IMR-90 (cell line): Measurements from ENCODE around the gene RPH3AL. TPM values are rescaled to one million over a fixed set of nuclear protein-coding genes. Genes with fewer than 3 reads are reported as not detected.

ENCODE experiments used
- ATAC-seq: fragments of 200-7000 bp; cut with Tn5 transposase; 2 replicates; pipeline ENCODE4 v1.9.1; 2020; ENCODE audit warnings: low read depth, mild to moderate bottlenecking, moderate library complexity
- BruUV-seq: library from RNA; stranded (reverse); fragments of 400-500 nt; replicated peaks from 2 replicates; lab custom pipeline; 2021; lab: Mats Ljungman, UMichigan
- CTCF ChIA-PET: fragments of 300-600 bp; formaldehyde crosslinking; extraction: SDS; loops from one replicate; lab custom pipeline; 2021; ENCODE audit warnings: antibody characterized with exemption; lab: Yijun Ruan, JAX
- POLR2A ChIA-PET: fragments of 300-600 bp; sonication (Branson Sonifier 250); formaldehyde crosslinking; loops from one replicate; lab custom pipeline; 2022; ENCODE audit warnings: antibody characterized with exemption; ENCODE audit not compliant: unreplicated experiment; lab: Charles Lee
- DNase-seq: peaks from one replicate; pipeline ENCODE4 v3.0.0; 2013
- H2AFZ ChIP-seq: replicated peaks from 2 replicates; pipeline ENCODE3; 2013; ENCODE audit warnings: low read length, mild to moderate bottlenecking; ENCODE audit not compliant: poor library complexity
- H2AK5ac ChIP-seq: 2 replicates; pipeline ENCODE4 v1.6.1; 2013; ENCODE audit warnings: low read depth, low read length, inconsistent platforms
- H2AK9ac ChIP-seq: replicated peaks from 2 replicates; pipeline ENCODE3; 2013; ENCODE audit warnings: mild to moderate bottlenecking, low read depth, low read length, moderate library complexity; ENCODE audit not compliant: poor library complexity
- H2BK120ac ChIP-seq: 2 replicates; pipeline ENCODE4 v1.6.1; 2013; ENCODE audit warnings: low read depth, low read length, inconsistent platforms
- H2BK15ac ChIP-seq: 3 replicates; pipeline ENCODE4 v1.6.1; 2013; ENCODE audit warnings: low read depth, low read length, inconsistent platforms
- H2BK20ac ChIP-seq: 2 replicates; pipeline ENCODE4 v1.6.1; 2013; ENCODE audit warnings: low read depth, mild to moderate bottlenecking, inconsistent platforms, low read length, moderate library complexity
- H2BK5ac ChIP-seq: 2 replicates; pipeline ENCODE4 v1.6.1; 2013; ENCODE audit warnings: mild to moderate bottlenecking, low read depth, low read length, inconsistent platforms; ENCODE audit not compliant: poor library complexity, severe bottlenecking
- H3K14ac ChIP-seq: replicated peaks from 2 replicates; pipeline ENCODE4 v1.6.1; 2013; ENCODE audit warnings: low read depth, low read length, inconsistent platforms
- H3K18ac ChIP-seq: 2 replicates; pipeline ENCODE4 v1.6.1; 2013; ENCODE audit warnings: low read depth, low read length, control low read depth
- H3K23ac ChIP-seq: 2 replicates; pipeline ENCODE4 v1.6.1; 2013; ENCODE audit warnings: low read depth, low read length, inconsistent platforms
- H3K27ac ChIP-seq: 2 replicates; pipeline ENCODE4 v1.5.1; 2013; ENCODE audit warnings: mild to moderate bottlenecking, control low read depth, low read length; ENCODE audit not compliant: insufficient read depth
- H3K27me3 ChIP-seq: 2 replicates; pipeline ENCODE4 v1.6.1; 2013; ENCODE audit warnings: low read length; ENCODE audit not compliant: control insufficient read depth, insufficient read depth
- H3K36me3 ChIP-seq: 2 replicates; pipeline ENCODE4 v1.6.1; 2013; ENCODE audit warnings: low read length, mixed read lengths; ENCODE audit not compliant: control insufficient read depth, insufficient read depth
- H3K4ac ChIP-seq: 2 replicates; pipeline ENCODE4 v1.6.1; 2013; ENCODE audit warnings: low read depth, low read length, inconsistent platforms
- H3K4me1 ChIP-seq: 2 replicates; pipeline ENCODE4 v1.6.1; 2013; ENCODE audit warnings: low read length, mixed read lengths; ENCODE audit not compliant: control insufficient read depth, insufficient read depth
- H3K4me2 ChIP-seq: 2 replicates; pipeline ENCODE4 v1.6.1; 2013; ENCODE audit warnings: low read depth, mild to moderate bottlenecking, control low read depth, low read length, moderate library complexity
- H3K4me3 ChIP-seq: 2 replicates; pipeline ENCODE4 v1.5.1; 2013; ENCODE audit warnings: low read depth, mild to moderate bottlenecking, control low read depth, low read length, moderate library complexity; ENCODE audit not compliant: insufficient read depth
- H3K56ac ChIP-seq: 2 replicates; pipeline ENCODE4 v1.6.1; 2013; ENCODE audit warnings: low read length, inconsistent platforms; ENCODE audit not compliant: insufficient read depth; ENCODE audit errors: extremely low read depth
- H3K79me1 ChIP-seq, 2 experiments: 2 replicates each; pipeline ENCODE4 v1.6.1; 2013; ENCODE audit warnings: low read length in 2 of 2, inconsistent platforms in 1 of 2, low read depth in 1 of 2
- H3K9ac ChIP-seq: 2 replicates; pipeline ENCODE4 v1.6.1; 2013; ENCODE audit warnings: low read depth, low read length, control low read depth
- H3K9me1 ChIP-seq: 2 replicates; pipeline ENCODE4 v1.6.1; 2013; ENCODE audit warnings: low read length, inconsistent platforms; ENCODE audit not compliant: insufficient read depth
- H3K9me3 ChIP-seq: 2 replicates; pipeline ENCODE4 v1.6.1; 2013; ENCODE audit warnings: low read length; ENCODE audit not compliant: control insufficient read depth, insufficient read depth
- H4K20me1 ChIP-seq: 2 replicates; pipeline ENCODE4 v1.6.1; 2013; ENCODE audit warnings: low read length, inconsistent platforms; ENCODE audit not compliant: insufficient read depth
- H4K5ac ChIP-seq: 2 replicates; pipeline ENCODE4 v1.6.1; 2013; ENCODE audit warnings: mild to moderate bottlenecking, low read depth, low read length, control low read depth
- H4K8ac ChIP-seq, 2 experiments: 2 replicates each; pipeline ENCODE4 v1.6.1; 2013; ENCODE audit warnings: low read depth in 2 of 2, low read length in 2 of 2, control low read depth in 1 of 2, inconsistent platforms in 1 of 2
- H4K91ac ChIP-seq: 2 replicates; pipeline ENCODE4 v1.6.1; 2013; ENCODE audit warnings: low read depth, low read length, inconsistent platforms; ENCODE audit not compliant: insufficient read depth
- CEBPB ChIP-seq: IDR thresholded peaks from 2 replicates; pipeline ENCODE4 v1.6.1; 2012; ENCODE audit warnings: low read depth, low read length, improper control_type of control experiment
- MAFK ChIP-seq: IDR thresholded peaks from 2 replicates; pipeline ENCODE4 v1.6.1; 2012; ENCODE audit warnings: low read depth, low read length, improper control_type of control experiment
- MAZ ChIP-seq: IDR thresholded peaks from 2 replicates; pipeline ENCODE4 v1.6.1; 2012; ENCODE audit warnings: low read depth, mild to moderate bottlenecking, low read length, improper control_type of control experiment, moderate library complexity, borderline replicate concordance
- NFE2L2 ChIP-seq: fragments of 150-350 bp; IDR thresholded peaks from 2 replicates; pipeline ENCODE4 v1.6.1; 2016; ENCODE audit warnings: low read depth, mild to moderate bottlenecking, low read length
- RAD21 ChIP-seq: IDR thresholded peaks from 2 replicates; pipeline ENCODE4 v1.6.1; 2012; ENCODE audit warnings: low read length, improper control_type of control experiment
- RCOR1 ChIP-seq: IDR thresholded peaks from 2 replicates; pipeline ENCODE4 v1.6.1; 2012; ENCODE audit warnings: mild to moderate bottlenecking, low read length, improper control_type of control experiment; ENCODE audit not compliant: insufficient replicate concordance
- RFX5 ChIP-seq: IDR thresholded peaks from 2 replicates; pipeline ENCODE4 v1.8.0; 2012; ENCODE audit warnings: low read depth, mild to moderate bottlenecking, low read length, moderate library complexity
- WGBS, 2 experiments: methylation state at CpG; one replicate each; pipeline versions ENCODE4 v1.1.5 to v1.1.7; 2013; ENCODE audit warnings: missing lambda C conversion rate in 2 of 2; ENCODE audit not compliant: insufficient read length in 1 of 2; ENCODE audit errors: extremely low coverage in 2 of 2; 5-methylcytosine and 5-hydroxymethylcytosine counted together
- dilution Hi-C: fragments of 300-500 bp; cut with HindIII; formaldehyde crosslinking; loops from one replicate; pipeline ENCODE4 v1.14.3; 2018; ENCODE audit warnings: low sequenced_read_pairs; ENCODE audit not compliant: unreplicated experiment
- in situ Hi-C: fragments of 300-500 bp; cut with MboI; formaldehyde crosslinking; loops from 3 replicates; pipeline ENCODE4 v1.14.3; 2019; ENCODE audit warnings: low sequenced_read_pairs, inconsistent platforms, mixed read lengths
- intact Hi-C: fragments of 100-400 bp; cut with micrococcal nuclease; formaldehyde crosslinking; loops from 2 replicates; pipeline ENCODE4 v1.10.0; 2022
- polyA plus RNA-seq, 3 experiments: library from polyadenylated mRNA; depleted of rRNA; stranded (reverse); fragments of >200 nt; gene quantifications; 2 replicates each; pipeline ENCODE4 v1.2.3, GENCODE V29; 2012; ENCODE audit warnings: low replicate concordance in 1 of 3
- total RNA-seq: library from RNA; depleted of rRNA; stranded (reverse); fragments of >200 nt; gene quantifications from 2 replicates; pipeline ENCODE4 v1.2.3, GENCODE V29; 2012
- TF ChIP-seq, protein P1 (sequence below): fragments of 150-350 bp; IDR thresholded peaks from 2 replicates; pipeline ENCODE4 v1.6.1; 2016; ENCODE audit warnings: low read depth, mild to moderate bottlenecking, low read length, moderate library complexity, borderline replicate concordance
- TF ChIP-seq, protein P2 (sequence below): conservative IDR thresholded peaks from 2 replicates; pipeline ENCODE4 v1.5.1; 2012; ENCODE audit warnings: mild to moderate bottlenecking, low read depth, low read length, improper control_type of control experiment

RPH3AL gene
- total and polyA plus RNA-seq, 2 of the 4 experiments (the other 2 are of a cell fraction) = 1.8 to 2.5 TPM

DNA sequence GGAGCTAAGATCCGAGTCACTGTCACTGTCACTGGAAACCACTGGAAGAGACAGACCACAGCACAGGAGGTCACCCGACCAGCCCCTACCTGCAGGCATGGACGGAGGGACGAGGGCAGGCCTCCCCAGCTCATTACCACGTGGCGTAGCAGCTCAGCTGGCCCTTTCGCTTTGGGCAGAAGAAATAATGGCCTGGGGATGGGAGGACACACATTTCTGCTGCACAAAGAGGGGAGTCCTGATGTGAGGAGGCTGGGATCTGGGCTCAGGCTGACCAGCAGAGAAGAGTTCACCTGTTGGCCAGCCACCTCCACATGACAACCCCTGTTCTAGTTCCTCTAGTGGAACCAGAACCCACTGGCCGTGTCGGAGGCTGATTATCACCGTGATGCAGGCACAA, 132.9 kb downstream of the RPH3AL start:
- Histone ChIP-seq H4K91ac (no peak overlapping the region), H2BK5ac (no peak overlapping the region), H2BK20ac (no peak overlapping the region), H3K36me3 (no peaks in the 10 kb centered on the region), H3K79me1 (no peaks in the 10 kb centered on the region), H4K8ac (no peak overlapping the region), H3K14ac (no peak overlapping the region), H3K27ac (no peak overlapping the region), H2AK5ac (no peak overlapping the region), H3K56ac (no peak overlapping the region), H4K20me1 (no peaks in the 10 kb centered on the region), H3K4me1 (no peaks in the 10 kb centered on the region), H2BK15ac (no peak overlapping the region), H2BK120ac (no peak overlapping the region), H3K4me2 (no peak overlapping the region), H3K27me3 (no peaks in the 10 kb centered on the region; the same call in 1 of the 2 replicates), H3K4me3 (no peak overlapping the region), H3K4ac (no peak overlapping the region), H2AFZ (peak overlapping the region; percentile 32), H3K9me1 (no peaks in the 10 kb centered on the region), H3K23ac (no peak overlapping the region), H3K9me3 (no peaks in the 10 kb centered on the region), H2AK9ac (no peak overlapping the region), H3K18ac (no peak overlapping the region), H4K5ac (no peak overlapping the region), H3K9ac (no peak overlapping the region)
- ChIA-PET CTCF (no interaction called here), POLR2A (no interaction called here)
- no TSS peak for BruUV-seq
- TF ChIP-seq CEBPB = no peak
- TF ChIP-seq, protein P1, sequence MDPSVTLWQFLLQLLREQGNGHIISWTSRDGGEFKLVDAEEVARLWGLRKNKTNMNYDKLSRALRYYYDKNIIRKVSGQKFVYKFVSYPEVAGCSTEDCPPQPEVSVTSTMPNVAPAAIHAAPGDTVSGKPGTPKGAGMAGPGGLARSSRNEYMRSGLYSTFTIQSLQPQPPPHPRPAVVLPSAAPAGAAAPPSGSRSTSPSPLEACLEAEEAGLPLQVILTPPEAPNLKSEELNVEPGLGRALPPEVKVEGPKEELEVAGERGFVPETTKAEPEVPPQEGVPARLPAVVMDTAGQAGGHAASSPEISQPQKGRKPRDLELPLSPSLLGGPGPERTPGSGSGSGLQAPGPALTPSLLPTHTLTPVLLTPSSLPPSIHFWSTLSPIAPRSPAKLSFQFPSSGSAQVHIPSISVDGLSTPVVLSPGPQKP = no peak
- TF ChIP-seq MAFK = no peak
- TF ChIP-seq, protein P2, sequence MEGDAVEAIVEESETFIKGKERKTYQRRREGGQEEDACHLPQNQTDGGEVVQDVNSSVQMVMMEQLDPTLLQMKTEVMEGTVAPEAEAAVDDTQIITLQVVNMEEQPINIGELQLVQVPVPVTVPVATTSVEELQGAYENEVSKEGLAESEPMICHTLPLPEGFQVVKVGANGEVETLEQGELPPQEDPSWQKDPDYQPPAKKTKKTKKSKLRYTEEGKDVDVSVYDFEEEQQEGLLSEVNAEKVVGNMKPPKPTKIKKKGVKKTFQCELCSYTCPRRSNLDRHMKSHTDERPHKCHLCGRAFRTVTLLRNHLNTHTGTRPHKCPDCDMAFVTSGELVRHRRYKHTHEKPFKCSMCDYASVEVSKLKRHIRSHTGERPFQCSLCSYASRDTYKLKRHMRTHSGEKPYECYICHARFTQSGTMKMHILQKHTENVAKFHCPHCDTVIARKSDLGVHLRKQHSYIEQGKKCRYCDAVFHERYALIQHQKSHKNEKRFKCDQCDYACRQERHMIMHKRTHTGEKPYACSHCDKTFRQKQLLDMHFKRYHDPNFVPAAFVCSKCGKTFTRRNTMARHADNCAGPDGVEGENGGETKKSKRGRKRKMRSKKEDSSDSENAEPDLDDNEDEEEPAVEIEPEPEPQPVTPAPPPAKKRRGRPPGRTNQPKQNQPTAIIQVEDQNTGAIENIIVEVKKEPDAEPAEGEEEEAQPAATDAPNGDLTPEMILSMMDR = no peak
- TF ChIP-seq MAZ = no peak
- TF ChIP-seq RCOR1 = no peak
- TF ChIP-seq RFX5 = no peak
- TF ChIP-seq RAD21 = no peak
- TF ChIP-seq NFE2L2 = no peak
- in situ Hi-C loops (no loop called here), intact Hi-C loops (no loop called here), dilution Hi-C loops (no loop called here)
- DNase-seq (no peak), ATAC-seq (no peak)
- WGBS, 2 experiments = 65% methylated on average over 4 of the region's 10 CpGs; no CpG with 5 or more reads in 1 of the 2 experiments
